DLD1 (cell line): ENCODE data around the gene CCNL1.
"Not testable (repeated sequence)": the region's sequence is repeated elsewhere in the genome, so short reads cannot be mapped to it uniquely, and the experiment has no call there.

Experiments
- in situ Hi-C: cut with HindIII; loops from 2 replicates; pipeline ENCODE4 v1.10.0; 2017; ENCODE audit warnings: low sequenced_read_pairs

CCNL1 gene

DNA sequence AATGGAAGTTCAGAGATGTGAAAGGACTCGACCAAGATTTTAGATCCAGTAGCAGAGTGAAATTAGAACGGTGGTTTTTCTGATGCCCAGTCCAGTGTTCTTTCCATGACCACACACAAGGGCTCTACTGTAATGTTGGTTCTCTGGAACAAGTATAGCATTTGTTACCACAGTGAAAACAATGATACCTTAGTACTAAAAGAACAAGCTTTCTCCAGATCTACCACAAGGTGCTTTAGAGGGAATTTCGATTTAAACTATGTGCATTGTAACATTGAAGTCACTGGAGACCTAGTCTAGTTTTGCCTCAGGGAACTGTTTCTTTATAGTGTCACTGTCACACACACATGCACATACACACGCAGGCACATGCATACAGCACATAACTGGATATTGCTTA is 12.8 kb upstream of the CCNL1 start:
- in situ Hi-C loops, result no loop called here

DNA sequence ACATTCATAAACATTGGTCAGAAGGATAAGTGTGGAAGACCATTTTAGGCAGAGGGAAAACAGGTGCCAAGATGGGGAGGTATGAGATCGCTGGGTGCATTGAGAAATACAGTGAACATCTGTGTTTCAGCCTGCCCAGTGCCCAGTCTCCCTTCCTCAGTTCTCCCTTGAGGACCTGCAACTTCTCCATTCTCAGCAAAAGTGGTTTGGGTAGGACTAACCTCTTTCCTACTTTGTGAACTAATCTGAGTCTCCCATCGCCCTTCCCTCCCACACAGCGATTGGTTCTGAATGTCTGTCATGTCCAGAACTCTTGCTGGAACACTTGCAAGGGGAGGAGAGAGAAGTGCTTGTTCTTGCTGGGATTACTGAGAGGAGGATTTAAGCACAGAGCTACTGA is 10.9 kb upstream of the CCNL1 start:
- in situ Hi-C loops, result no loop called here

- in situ Hi-C loops, result no loop called here
Observed at GRCh38 chr3:157167371-157168042, 7.6 kb upstream of the CCNL1 start.

DNA sequence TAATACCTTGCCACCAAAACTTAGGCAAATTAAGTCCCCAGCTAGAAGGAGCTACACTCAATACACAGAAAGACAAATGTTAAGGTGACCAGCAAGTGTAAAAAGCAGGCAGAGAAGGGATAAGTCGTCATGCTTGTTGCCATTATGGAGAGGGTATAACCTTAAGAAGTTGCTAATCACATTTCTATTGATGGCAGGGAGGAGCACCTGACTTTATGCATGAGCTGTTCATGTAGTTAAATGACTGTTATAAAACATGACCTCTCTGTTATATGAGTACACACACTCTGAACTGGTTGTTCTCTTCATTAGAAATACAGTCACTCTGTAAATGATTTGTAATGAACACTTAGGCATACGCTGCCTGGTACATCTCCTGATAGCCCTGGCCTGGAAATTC is 6.6 kb upstream of the CCNL1 start:
- in situ Hi-C loops, result no loop called here

DNA sequence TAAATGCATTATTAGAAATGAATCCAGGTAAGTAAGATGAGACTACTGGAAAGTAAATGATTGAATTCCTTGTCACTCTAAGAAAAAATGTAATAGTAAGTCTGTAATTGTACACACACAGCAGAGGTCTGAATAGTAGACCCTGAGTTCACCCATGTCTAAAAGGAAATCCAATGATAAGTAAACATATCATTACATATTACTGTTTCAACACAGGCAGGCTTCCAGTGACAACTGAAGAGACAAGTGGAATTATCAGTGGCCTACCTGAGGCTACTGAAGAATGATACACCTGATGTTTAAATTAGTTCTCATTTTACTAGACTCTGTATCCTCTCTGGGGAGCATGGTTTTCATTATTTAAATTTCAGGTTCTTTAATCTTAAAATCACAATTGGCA is 6.2 kb upstream of the CCNL1 start:
- in situ Hi-C loops, result no loop called here

GRCh38 chr3:157163217-157163953 is 3.4 kb upstream of the CCNL1 start:
- in situ Hi-C loops, result no loop called here

GRCh38 chr3:157162620-157163019 is 2.7 kb upstream of the CCNL1 start:
- in situ Hi-C loops, result not testable (repeated sequence)

GRCh38 chr3:157160658-157161424 is 894 bp upstream of the CCNL1 start:
- in situ Hi-C loops, result no loop called here

DNA sequence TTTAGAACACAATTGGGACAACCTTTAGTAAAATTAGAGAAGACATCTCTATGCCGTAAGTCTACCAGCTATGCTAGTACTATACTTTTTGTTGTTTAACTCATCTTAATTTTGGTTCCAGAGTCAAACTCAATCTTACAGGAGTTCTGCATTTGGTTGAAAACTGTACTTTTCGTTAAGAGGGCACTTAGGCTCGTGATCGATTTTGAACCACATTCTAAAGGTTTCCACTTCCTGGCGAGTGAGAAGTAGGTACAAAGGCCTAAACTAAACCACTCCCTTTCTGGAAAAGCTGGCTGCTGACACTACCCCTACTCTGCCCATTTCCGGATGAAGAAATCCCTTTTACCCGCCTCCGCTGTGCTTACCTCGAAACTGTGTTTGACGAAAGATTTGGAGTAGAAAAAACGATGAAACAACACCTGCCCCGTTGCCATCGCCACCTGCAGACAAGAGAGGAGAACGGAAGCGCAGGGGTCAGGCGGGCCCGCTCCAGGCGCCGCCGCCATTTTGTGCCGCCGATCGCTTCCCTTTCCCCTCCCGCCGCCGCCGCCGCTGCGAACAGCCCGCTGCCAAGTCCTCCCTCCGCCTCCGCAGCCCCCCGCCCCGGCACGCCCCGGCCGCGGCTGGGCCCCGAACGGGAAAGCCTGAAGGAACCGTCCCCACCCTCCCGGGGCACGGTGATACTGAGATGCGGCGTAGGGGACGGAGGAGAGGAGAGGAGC is 748 bp downstream of the CCNL1 start:
- in situ Hi-C loops, result no loop called here

GRCh38 chr3:157157836-157158235 is 2.1 kb downstream of the CCNL1 start:
- in situ Hi-C loops, result no loop called here

DNA sequence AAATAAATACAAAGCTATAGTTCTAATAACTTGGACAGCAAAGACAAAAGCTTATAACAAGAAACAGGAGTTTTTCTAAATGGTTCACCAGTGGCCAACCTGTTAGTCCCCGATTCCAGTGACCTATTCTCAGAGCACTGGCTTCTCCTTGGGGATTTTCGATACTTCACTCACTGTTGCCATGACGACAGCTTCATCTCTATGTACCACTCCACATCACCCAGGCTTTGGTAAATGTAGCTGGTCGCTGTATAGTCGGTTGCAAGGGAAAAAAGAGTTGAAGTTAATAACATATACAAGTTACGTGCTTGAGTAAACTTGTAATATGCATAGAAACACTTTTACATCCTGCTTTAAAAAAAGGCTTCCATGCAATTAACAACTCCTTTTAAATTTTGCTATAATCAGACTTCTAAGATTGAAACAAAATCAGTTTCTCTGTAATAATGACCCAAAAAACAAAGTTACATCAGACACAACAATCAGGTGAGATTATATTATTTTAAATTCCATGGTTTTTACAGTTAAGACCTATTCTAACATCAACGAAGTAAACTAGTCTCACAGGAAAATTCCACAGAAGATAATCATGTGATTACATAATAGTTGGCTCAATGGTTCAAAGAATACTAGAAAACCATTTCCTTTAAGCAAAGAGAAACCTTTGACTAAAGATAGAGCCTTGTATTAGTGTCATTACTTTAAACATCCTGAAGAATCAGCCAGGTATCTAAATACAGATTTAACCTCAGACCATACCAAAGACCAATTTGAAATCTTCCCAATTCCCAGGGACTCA is 2.9 kb downstream of the CCNL1 start:
- in situ Hi-C loops, result no loop called here

DNA sequence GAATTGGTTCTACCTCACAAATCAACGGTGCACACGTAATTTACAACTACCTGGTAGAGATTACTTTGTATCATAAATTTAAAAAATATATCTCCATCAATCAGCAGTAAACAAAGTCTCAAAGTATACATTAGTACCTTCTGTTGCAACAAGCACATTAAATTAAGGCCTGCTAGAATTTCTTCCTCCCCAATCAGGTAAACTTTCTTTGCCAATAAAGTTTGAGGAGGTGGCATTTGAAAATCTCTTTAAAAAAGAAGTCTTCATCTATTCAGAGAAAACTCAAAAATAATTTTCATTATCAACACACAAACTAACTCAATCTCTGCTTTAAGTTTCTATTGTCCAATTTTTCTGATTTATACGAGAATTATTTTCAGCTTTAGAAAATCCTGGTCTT is 4.4 kb downstream of the CCNL1 start:
- in situ Hi-C loops, result no loop called here

DNA sequence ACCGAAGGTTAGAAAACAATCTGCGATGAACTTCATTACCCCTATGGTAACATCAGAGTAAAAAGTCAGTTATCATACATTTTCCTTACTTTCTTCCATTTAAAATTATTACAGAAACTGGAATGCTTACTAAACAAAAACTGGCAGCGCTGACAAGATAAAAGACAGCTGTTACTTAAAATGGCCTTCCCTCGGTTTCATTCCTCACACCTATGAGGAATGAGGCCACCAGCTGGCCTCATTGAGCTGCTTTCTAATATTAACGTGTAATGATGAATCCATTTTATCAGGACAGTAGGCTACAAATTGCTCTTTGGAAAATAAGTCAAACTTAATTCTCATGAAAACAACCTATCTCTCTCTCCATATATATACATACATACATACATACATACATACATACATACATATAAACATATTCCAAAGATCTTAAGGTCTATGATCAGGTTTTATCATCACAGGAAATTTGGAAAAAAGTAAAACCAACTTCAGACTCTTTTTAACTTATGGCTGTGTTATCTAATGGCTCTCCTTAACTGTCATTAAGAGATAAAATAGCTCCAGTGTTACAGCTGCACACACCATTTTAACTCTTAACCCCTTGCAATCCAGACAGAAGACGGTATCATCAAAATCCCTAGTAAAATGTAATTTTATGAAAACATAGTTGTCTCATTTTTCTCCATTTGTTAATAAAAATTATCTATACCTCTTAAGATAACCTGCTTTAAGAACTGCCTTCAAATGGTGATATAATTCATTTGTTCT is 5.2 kb downstream of the CCNL1 start:
- in situ Hi-C loops, result no loop called here

- in situ Hi-C loops, result no loop called here
Observed at GRCh38 chr3:157152930-157153329, 7.0 kb downstream of the CCNL1 start.

GRCh38 chr3:157152438-157152837 is 7.5 kb downstream of the CCNL1 start:
- in situ Hi-C loops, result no loop called here

DNA sequence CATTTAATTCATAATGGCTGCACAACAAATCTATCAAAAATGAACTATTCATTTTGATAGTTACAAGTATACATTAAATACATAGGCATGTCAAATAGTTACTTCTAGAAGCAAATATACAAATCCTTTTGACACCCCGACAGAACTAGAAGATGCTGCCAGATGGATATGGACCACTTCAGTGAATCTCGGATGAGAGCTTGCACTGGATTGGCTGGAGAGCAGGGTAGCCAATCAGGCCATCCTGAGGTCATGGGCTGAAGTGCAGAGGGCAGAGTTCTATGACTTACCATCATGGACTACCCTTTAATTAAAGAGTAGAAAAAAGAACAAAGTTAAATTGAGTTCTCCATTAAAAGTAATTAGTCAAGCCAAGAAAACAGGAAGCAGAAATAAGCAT is 8.3 kb downstream of the CCNL1 start:
- in situ Hi-C loops, result no loop called here

- in situ Hi-C loops, result no loop called here
Observed at GRCh38 chr3:157151151-157151550, 8.8 kb downstream of the CCNL1 start.

DNA sequence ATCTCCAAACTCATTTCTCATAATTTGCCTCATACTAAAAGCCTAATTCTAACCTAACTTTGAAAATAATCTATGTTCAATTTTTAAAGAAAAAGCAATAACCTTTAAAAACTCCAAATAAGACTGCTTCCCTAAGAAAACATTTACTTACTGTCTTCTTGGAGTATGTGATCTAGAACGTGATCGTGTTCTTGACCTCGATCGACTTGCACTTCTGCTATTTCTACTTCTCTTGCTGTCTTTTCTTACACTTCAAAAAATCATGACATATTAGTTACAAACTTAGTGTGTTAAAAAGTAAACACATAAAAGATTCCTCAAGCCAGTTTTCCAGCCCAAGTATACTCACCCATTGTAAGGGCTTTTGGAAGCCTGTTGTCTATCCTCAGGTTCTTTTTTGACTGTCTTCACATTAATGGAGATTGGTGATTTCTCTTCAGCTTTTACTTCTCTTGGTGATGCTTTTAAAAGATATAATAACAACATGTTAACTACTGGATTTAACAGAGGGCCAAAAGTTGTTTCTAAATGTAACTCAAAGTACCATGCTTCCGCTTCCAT is 10.7 kb downstream of the CCNL1 start:
- in situ Hi-C loops, result loop anchor here (25.0 kb wide), 1 partner anchor 637 kb away; no protein-coding TSS in a partner anchor

DNA sequence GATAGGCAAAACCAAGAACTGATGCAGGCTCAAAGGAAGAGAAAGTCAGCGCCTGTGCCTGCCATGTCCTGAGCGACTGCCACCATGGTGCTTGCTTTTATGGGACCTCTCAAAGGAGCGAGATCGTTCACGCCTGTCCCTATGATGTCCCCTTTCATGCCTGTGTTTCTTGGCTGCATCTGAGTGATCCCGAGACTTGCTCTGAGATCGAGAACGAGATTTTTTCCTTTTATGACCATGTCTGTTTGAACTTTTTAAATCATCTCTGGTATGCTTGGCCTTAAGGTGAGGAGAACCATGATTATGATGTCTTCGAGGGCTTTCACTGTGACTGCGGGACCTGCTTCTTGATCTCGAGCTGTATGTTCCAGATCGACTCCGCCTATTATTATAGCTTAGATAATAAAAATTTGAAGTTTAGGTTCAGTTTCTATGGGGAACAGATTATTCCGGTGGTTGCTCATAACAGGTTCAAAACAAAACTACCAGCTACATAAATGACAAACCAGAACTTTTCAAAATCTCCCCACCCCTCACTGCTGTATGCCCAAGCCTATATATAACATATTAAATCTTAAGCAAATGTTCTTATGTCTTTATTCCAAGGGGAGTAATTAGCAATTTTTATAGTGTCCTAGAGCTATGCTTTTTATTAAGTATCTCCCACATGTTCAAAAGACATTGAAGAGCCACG is 11.6 kb downstream of the CCNL1 start:
- in situ Hi-C loops, result loop anchor here (25.0 kb wide), 1 partner anchor 636 kb away; no protein-coding TSS in a partner anchor
